Measurements from ENCODE around the gene CLEC18C.
"Not testable (repeated sequence)": the region's sequence is repeated elsewhere in the genome, so short reads cannot be mapped to it uniquely, and the experiment has no call there.

The CLEC18C gene

GRCh38 chr16:70173212-70173837, at the start of gene CLEC18C:
CLEC18C (plus strand) TSS chr16:70173787; CDS start chr16:70174279, 492 bp downstream.
- DNase-seq = not testable (repeated sequence)

- DNase-seq = not testable (repeated sequence)
These were observed 49.8 kb upstream of the CLEC18C start for GRCh38 chr16:70123822-70124221.

GRCh38 chr16:70126226-70126625, 47.4 kb upstream of the CLEC18C start:
- DNase-seq = not testable (repeated sequence)

GRCh38 chr16:70127706-70128105, 45.9 kb upstream of the CLEC18C start:
- not testable (repeated sequence) for DNase-seq

- not testable (repeated sequence) for DNase-seq
These were observed 44.7 kb upstream of the CLEC18C start for GRCh38 chr16:70128844-70129243.

- DNase-seq = not testable (repeated sequence)
These were observed 37.8 kb upstream of the CLEC18C start for GRCh38 chr16:70135796-70136195.

GRCh38 chr16:70136595-70136994, 37.0 kb upstream of the CLEC18C start:
- DNase-seq = not testable (repeated sequence)

- DNase-seq = not testable (repeated sequence)
These were observed 30.8 kb upstream of the CLEC18C start for GRCh38 chr16:70142739-70143138.

- not testable (repeated sequence) for DNase-seq
These were observed 30.2 kb upstream of the CLEC18C start for GRCh38 chr16:70143231-70143895.

GRCh38 chr16:70147853-70148252, 25.7 kb upstream of the CLEC18C start:
- not testable (repeated sequence) for DNase-seq

- DNase-seq = not testable (repeated sequence)
These were observed 25.1 kb upstream of the CLEC18C start for GRCh38 chr16:70148453-70148852.

- not testable (repeated sequence) for DNase-seq
These were observed 24.3 kb upstream of the CLEC18C start for GRCh38 chr16:70149296-70149695.

GRCh38 chr16:70151391-70151790, 22.2 kb upstream of the CLEC18C start:
- no peak for DNase-seq

- no peak for DNase-seq
These were observed 21.6 kb upstream of the CLEC18C start for GRCh38 chr16:70151941-70152509.

- DNase-seq = no peak
These were observed 20.8 kb upstream of the CLEC18C start for GRCh38 chr16:70152578-70153302.

- not testable (repeated sequence) for DNase-seq
These were observed 18.9 kb upstream of the CLEC18C start for GRCh38 chr16:70154736-70155135.

- no peak for DNase-seq
These were observed 17.2 kb upstream of the CLEC18C start for GRCh38 chr16:70156207-70156978.

GRCh38 chr16:70157105-70157476, 16.5 kb upstream of the CLEC18C start:
- no peak for DNase-seq

- DNase-seq = no peak
These were observed 15.9 kb upstream of the CLEC18C start for GRCh38 chr16:70157477-70158260.

GRCh38 chr16:70158261-70158939, 15.2 kb upstream of the CLEC18C start:
- DNase-seq = no peak
